COLO829 (cell line): ENCODE measurements around the gene PI4KA.
"Not testable (repeated sequence)": the region's sequence is repeated elsewhere in the genome, so short reads cannot be mapped to it uniquely, and the experiment has no call there.

Source experiments
- DNase-seq: peaks from one replicate; pipeline ENCODE4 v3.0.0; 2012; ENCODE audit warnings: low spot score

Gene PI4KA

GRCh38 chr22:20847318-20847822, 11.2 kb downstream of the PI4KA start:
- DNase-seq = no peak

- no peak for DNase-seq
Measured at GRCh38 chr22:20844055-20845037, 14.3 kb downstream of the PI4KA start.

GRCh38 chr22:20843501-20843900, 15.1 kb downstream of the PI4KA start:
- DNase-seq = no peak

GRCh38 chr22:20840646-20841371, 17.8 kb downstream of the PI4KA start:
- DNase-seq = no peak

GRCh38 chr22:20839837-20840645, 18.6 kb downstream of the PI4KA start:
- no peak for DNase-seq

- not testable (repeated sequence) for DNase-seq
Measured at GRCh38 chr22:20839354-20839753, 19.3 kb downstream of the PI4KA start.

GRCh38 chr22:20836987-20837823, 21.4 kb downstream of the PI4KA start:
- no peak for DNase-seq

GRCh38 chr22:20834725-20835124, 23.9 kb downstream of the PI4KA start:
- no peak for DNase-seq

- DNase-seq = no peak
Measured at GRCh38 chr22:20834206-20834605, 24.4 kb downstream of the PI4KA start.

- DNase-seq = no peak
Measured at GRCh38 chr22:20833225-20833665, 25.4 kb downstream of the PI4KA start.

- DNase-seq = no peak
Measured at GRCh38 chr22:20829491-20830134, 29.0 kb downstream of the PI4KA start.

GRCh38 chr22:20826373-20827152, 32.0 kb downstream of the PI4KA start:
- DNase-seq = not testable (repeated sequence)

GRCh38 chr22:20825624-20826023, 33.0 kb downstream of the PI4KA start:
- DNase-seq = no peak

GRCh38 chr22:20825216-20825615, 33.4 kb downstream of the PI4KA start:
- not testable (repeated sequence) for DNase-seq

GRCh38 chr22:20823264-20823663, 35.3 kb downstream of the PI4KA start:
- DNase-seq = no peak

GRCh38 chr22:20822240-20822639, 36.4 kb downstream of the PI4KA start:
- no peak for DNase-seq

- DNase-seq = not testable (repeated sequence)
Measured at GRCh38 chr22:20821717-20822239, 36.8 kb downstream of the PI4KA start.

- DNase-seq = no peak
Measured at GRCh38 chr22:20819471-20819870, 39.1 kb downstream of the PI4KA start.

- no peak for DNase-seq
Measured at GRCh38 chr22:20818471-20818870, 40.1 kb downstream of the PI4KA start.
